Measurements from ENCODE around the gene BCAS4. TPM values are rescaled to one million over a fixed set of nuclear protein-coding genes. Genes with fewer than 3 reads are reported as not detected.
"Not testable (repeated sequence)": the region's sequence is repeated elsewhere in the genome, so short reads cannot be mapped to it uniquely, and the experiment has no call there.

The BCAS4 gene
- total and polyA plus RNA-seq, 3 experiments from 2014 or later, result 23.3 to 29.3 (median 25.0) TPM

DNA sequence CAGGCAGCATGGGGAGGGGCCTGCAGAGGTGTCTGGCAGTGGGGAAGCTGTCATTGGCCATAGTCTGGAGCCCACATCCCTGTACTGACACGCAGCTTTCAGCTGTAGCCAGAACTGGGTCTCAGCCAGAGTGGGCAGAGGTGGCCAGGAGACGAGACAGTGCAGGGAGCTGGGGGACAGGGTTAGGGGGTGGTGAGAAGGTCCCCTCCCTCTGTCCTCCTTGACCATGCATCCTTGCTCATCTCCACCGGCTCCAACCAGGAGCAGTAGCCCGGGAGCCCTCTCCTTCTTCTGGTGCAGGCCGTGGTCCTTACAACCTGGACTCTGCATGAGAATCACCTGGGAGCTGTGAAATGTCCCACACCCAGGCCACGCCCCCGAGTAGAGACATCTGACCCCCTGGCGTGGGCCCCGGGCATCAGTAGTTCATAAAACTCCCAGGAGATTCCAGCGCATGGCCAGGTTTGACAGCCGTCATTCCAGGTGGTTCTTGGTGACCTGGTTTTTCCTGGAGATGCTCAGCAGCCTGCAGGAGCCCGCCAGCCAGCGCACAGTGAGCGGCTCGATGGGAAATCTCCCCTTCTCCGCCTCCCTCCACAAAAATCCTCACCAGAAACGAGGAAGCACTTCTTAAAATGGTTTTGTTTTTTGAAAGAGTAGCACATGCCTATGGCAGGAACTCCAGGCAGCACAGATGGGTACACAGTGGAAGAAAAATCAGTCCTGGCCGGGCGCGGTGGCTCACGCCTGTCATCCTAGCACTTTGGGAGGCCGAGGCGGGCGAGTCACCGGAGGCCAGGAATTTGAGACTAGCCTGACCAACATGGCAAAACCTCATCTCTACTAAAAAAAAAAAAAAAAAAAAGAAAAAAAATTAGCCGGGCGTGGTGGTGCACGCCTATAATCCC, 80.2 kb downstream of the BCAS4 start:
- POLR2A ChIA-PET, result no interaction called here
- Mint-ChIP-seq H3K36me3 (peaks cover 2 to 56% (median 3%) of the 10 kb centered on the region in 3 donors), H3K4me3 (no peak overlapping the region), H3K9me3 (no peaks in the 10 kb centered on the region), H3K27ac (no peak overlapping the region), H3K27me3 (peaks cover 0 to 1% of the 10 kb centered on the region in 2 donors), H3K4me1 (peaks cover 0 to 2% (median 0%) of the 10 kb centered on the region in 3 donors)
- Histone ChIP-seq H3K4me1 (ENCODE audit: insufficient read depth, low read length) (no peaks in the 10 kb centered on the region), H3K9me3 (ENCODE audit: low read length) (no peaks in the 10 kb centered on the region), H3K36me3 (ENCODE audit: insufficient read depth, low read length) (no peaks in the 10 kb centered on the region), H3K27me3 (ENCODE audit: insufficient read depth, low read length, poor library complexity, severe bottlenecking) (no peaks in the 10 kb centered on the region), H3K4me3 (ENCODE audit: low read length) (no peak overlapping the region), H3K27ac (ENCODE audit: low read depth, low read length) (no peak overlapping the region)
- CTCF ChIA-PET, result interaction anchor here (1.3 kb wide), 1 partner anchor 80 kb away, joined by 3 read pairs; the partner anchor contains the start of gene BCAS4
- DNase-seq, result no peak

DNA sequence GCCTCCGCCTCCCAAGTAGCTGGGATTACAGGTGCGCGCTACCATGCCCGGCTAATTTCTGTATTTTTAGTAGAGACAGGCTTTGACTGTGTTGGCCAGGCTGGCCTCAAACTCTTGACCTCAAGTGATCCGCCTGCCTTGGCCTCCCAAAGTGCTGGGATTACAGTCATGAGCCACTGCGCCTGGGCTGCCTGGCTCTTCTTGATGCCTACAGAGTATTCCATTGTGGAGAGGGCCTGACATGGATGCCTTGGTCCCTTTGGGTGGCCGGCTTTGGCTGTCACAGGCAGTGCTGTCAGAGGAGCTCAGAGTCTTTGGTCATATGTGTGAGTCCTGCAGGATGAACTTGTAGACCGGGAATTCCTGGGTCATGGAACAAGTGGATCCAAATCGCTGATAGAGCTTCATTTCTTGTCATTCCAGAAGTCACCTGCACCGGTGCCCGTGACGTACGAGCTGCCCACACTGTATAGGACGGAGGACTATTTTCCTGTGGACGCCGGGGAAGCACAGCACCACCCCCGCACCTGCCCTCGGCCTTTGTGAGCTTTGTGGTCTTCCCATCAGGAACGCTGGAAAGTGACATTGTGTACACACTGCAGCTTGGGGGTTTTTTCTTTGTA, 81.3 kb downstream of the BCAS4 start:
- no peak overlapping the region for H3K27ac Mint-ChIP-seq
- no peaks in the 10 kb centered on the region for H3K36me3 ChIP-seq (ENCODE audit: insufficient read depth, low read length)
- H3K36me3 Mint-ChIP-seq, result peaks cover 2 to 58% (median 3%) of the 10 kb centered on the region in 3 donors
- no peak overlapping the region for H3K27ac ChIP-seq (ENCODE audit: low read depth, low read length)
- H3K4me1 Mint-ChIP-seq, result peaks cover 0 to 2% (median 0%) of the 10 kb centered on the region in 3 donors
- H3K9me3 ChIP-seq (ENCODE audit: low read length), result no peaks in the 10 kb centered on the region
- peaks cover 0 to 1% of the 10 kb centered on the region in 2 donors for H3K27me3 Mint-ChIP-seq
- ChIA-PET POLR2A (no interaction called here), CTCF (interaction anchor here (1.0 kb wide), 1 partner anchor 82 kb away, joined by 4 read pairs; the partner anchor contains the start of gene BCAS4)
- H3K27me3 ChIP-seq (ENCODE audit: insufficient read depth, low read length, poor library complexity, severe bottlenecking), result no peaks in the 10 kb centered on the region
- no peaks in the 10 kb centered on the region for H3K9me3 Mint-ChIP-seq
- H3K4me3 Mint-ChIP-seq, result no peak overlapping the region
- no peak for DNase-seq
- H3K4me3 ChIP-seq (ENCODE audit: low read length), result no peak overlapping the region
- no peaks in the 10 kb centered on the region for H3K4me1 ChIP-seq (ENCODE audit: insufficient read depth, low read length)

DNA sequence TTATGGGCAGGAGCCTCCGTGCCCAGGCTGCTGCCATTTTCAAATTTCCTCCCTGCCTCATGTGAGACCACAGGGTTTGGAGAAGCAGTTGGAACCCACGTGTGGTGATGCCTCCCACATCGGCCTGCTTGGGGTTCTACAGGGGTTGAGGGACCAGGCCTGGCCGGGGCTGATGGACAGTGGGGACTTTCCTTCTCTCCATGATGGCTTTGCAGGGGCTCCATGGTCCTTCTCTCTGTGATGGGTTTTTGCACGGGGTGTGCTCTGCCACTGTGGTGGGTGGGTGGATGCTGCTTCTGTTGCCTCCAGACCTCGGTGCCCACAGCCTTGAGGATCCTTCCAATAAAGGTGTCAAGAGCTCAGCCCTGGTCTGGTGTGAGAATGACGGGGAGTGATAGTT, 82.0 kb downstream of the BCAS4 start:
- Mint-ChIP-seq H3K4me3 (no peak overlapping the region), H3K27ac (no peak overlapping the region), H3K36me3 (peaks cover 2 to 55% (median 3%) of the 10 kb centered on the region in 3 donors), H3K27me3 (no peaks in the 10 kb centered on the region), H3K9me3 (no peaks in the 10 kb centered on the region), H3K4me1 (peaks cover 0 to 2% (median 0%) of the 10 kb centered on the region in 3 donors)
- no peak for DNase-seq
- Histone ChIP-seq H3K4me3 (ENCODE audit: low read length) (no peak overlapping the region), H3K4me1 (ENCODE audit: insufficient read depth, low read length) (no peaks in the 10 kb centered on the region), H3K9me3 (ENCODE audit: low read length) (no peaks in the 10 kb centered on the region), H3K27ac (ENCODE audit: low read depth, low read length) (no peak overlapping the region), H3K27me3 (ENCODE audit: insufficient read depth, low read length, poor library complexity, severe bottlenecking) (no peaks in the 10 kb centered on the region), H3K36me3 (ENCODE audit: insufficient read depth, low read length) (no peaks in the 10 kb centered on the region)
- ChIA-PET POLR2A (no interaction called here), CTCF (no interaction called here)

DNA sequence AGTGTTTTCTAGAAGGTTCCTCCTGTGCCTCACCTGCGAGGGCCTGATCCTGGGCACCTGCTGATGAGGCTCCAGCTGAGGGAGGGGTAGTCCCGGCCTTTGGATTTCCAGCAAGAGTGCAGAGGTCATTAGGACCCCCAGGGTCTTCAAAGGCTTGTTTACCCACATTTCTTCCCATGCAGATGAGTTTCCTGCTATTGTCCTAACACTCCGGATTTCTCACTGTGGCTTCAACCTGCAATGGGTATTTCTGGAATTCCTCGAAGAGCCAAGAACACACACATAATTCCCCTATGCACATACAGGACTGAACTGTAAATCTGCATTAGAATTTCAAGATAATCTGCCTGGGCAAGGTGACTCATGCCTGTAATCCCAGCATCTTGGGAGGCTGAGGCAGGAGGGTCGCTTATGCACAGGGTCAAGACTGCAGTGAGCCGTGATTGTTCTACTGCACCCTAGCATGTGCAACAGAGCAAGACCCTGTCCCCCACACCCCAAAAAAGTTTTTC, 82.4 kb downstream of the BCAS4 start:
- H3K27ac ChIP-seq (ENCODE audit: low read depth, low read length), result no peak overlapping the region
- no peak overlapping the region for H3K27ac Mint-ChIP-seq
- H3K27me3 ChIP-seq (ENCODE audit: insufficient read depth, low read length, poor library complexity, severe bottlenecking), result no peaks in the 10 kb centered on the region
- no peak overlapping the region for H3K4me3 ChIP-seq (ENCODE audit: low read length)
- CTCF ChIA-PET, result no interaction called here
- peaks cover 2 to 55% (median 3%) of the 10 kb centered on the region in 3 donors for H3K36me3 Mint-ChIP-seq
- H3K27me3 Mint-ChIP-seq, result no peaks in the 10 kb centered on the region
- peaks cover 0 to 2% (median 0%) of the 10 kb centered on the region in 3 donors for H3K4me1 Mint-ChIP-seq
- no peak overlapping the region for H3K4me3 Mint-ChIP-seq
- H3K9me3 ChIP-seq (ENCODE audit: low read length), result no peaks in the 10 kb centered on the region
- no peaks in the 10 kb centered on the region for H3K36me3 ChIP-seq (ENCODE audit: insufficient read depth, low read length)
- H3K9me3 Mint-ChIP-seq, result no peaks in the 10 kb centered on the region
- DNase-seq, result no peak
- H3K4me1 ChIP-seq (ENCODE audit: insufficient read depth, low read length), result no peaks in the 10 kb centered on the region
- POLR2A ChIA-PET, result no interaction called here

DNA sequence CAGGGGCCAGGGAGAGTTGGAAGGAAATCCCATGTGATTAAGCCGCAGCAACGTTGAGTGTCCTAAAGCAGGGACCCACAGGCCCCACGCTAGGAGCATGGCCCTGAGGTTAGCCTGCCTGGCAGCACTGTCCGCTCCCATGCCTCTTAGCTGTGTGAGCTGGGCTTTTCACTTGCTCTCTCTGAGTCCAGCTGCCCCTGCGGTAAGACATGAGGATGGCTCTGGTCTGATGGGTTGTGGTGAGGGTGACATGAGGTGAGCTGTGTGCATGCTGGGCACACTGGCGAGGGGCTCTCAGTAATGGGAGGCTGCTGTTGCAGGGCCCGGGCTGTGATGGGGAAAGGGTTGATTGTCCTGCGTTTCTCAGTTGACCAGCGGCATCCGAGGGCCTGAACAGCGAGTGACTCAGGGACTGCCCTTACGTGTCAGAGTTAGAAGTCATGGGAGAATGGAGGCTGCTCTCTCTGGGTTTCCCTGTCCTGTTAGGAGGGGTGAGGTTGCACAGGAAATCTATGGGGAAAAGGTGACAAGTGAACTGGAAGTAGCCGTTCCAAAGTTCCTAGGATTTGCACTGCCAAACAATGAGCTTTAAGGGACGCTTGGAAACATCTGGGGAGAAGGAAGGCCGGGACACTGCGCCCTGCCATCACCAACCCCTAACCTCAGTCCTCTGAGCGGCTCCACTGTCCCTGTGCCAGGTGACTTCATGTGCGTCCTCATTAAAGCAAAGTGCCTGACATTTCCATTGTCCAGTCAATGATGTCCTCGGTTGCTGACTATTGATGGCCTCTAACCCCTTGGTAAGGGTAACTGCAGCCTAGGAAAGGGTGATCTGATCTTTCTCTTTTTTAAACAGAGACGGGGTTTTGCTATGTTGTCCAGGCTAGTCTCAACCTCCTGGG, 85.0 kb downstream of the BCAS4 start:
- no peak overlapping the region for H3K27ac ChIP-seq (ENCODE audit: low read depth, low read length)
- H3K9me3 ChIP-seq (ENCODE audit: low read length), result no peaks in the 10 kb centered on the region
- H3K4me3 ChIP-seq (ENCODE audit: low read length), result no peak overlapping the region
- no peaks in the 10 kb centered on the region for H3K4me1 ChIP-seq (ENCODE audit: insufficient read depth, low read length)
- H3K36me3 ChIP-seq (ENCODE audit: insufficient read depth, low read length), result no peaks in the 10 kb centered on the region
- Mint-ChIP-seq H3K36me3 (peaks cover 3 to 48% (median 4%) of the 10 kb centered on the region in 3 donors), H3K27ac (peak overlapping the region in 1 of 8 donors; percentile 79), H3K4me1 (peaks cover 0 to 9% (median 4%) of the 10 kb centered on the region in 3 donors), H3K27me3 (no peaks in the 10 kb centered on the region), H3K4me3 (no peak overlapping the region), H3K9me3 (no peaks in the 10 kb centered on the region)
- no peak for DNase-seq
- ChIA-PET POLR2A (no interaction called here), CTCF (interaction anchor here (0.8 to 1.1 kb wide), 2 partner anchors 10 to 50 kb away, joined by 3 read pairs; no protein-coding TSS in a partner anchor)
- no peaks in the 10 kb centered on the region for H3K27me3 ChIP-seq (ENCODE audit: insufficient read depth, low read length, poor library complexity, severe bottlenecking)

DNA sequence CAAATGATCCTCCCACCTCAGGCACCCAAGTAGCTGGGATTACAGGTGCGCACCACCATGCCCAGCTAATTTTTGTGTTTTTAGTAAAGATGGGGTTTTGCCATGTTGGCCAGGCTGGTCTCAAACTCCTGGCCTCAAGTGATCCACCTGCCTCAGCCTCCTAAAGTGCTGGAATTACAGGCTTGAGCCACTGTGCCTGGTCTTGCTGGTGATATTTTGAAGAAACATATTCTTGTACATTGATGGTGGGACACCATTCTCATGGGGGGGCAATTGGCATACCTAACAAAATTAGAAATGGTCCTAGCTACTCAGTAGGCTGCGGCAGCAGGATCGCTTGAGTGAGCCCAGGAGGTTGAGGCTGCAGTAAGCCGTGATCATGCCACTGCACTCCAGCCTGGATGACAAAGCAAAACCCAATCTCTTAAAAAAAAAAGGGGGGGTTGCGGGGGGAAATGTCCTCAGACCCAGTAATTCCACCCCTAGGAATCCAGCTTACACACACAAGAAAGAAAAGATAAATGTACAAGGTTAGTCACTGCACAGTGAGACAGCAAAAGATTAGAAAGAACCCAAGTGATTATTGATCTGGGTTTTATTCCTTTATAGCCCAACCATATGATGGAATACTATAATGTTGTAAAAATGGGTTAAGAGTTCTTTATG, 87.0 kb downstream of the BCAS4 start:
- not testable (repeated sequence) for H3K27ac ChIP-seq (ENCODE audit: low read depth, low read length); H3K9me3 ChIP-seq (ENCODE audit: low read length); H3K9me3 Mint-ChIP-seq; H3K4me1 ChIP-seq (ENCODE audit: insufficient read depth, low read length); H3K27me3 ChIP-seq (ENCODE audit: insufficient read depth, low read length, poor library complexity, severe bottlenecking); H3K4me3 ChIP-seq (ENCODE audit: low read length); H3K27me3 Mint-ChIP-seq; DNase-seq; H3K4me3 Mint-ChIP-seq; H3K36me3 ChIP-seq (ENCODE audit: insufficient read depth, low read length)
- Mint-ChIP-seq H3K36me3 (peaks cover 3 to 38% (median 4%) of the 10 kb centered on the region in 3 donors), H3K27ac (peak overlapping the region in 2 of 8 donors; percentile 29 to 64), H3K4me1 (peaks cover 0 to 10% (median 4%) of the 10 kb centered on the region in 3 donors)
- ChIA-PET CTCF (interaction anchor here (1.3 kb wide), 1 partner anchor 64 kb away, joined by 3 read pairs; no protein-coding TSS in a partner anchor), POLR2A (interaction anchor here (0.5 kb wide), 1 partner anchor 574 kb away, joined by 3 read pairs; no protein-coding TSS in a partner anchor)

DNA sequence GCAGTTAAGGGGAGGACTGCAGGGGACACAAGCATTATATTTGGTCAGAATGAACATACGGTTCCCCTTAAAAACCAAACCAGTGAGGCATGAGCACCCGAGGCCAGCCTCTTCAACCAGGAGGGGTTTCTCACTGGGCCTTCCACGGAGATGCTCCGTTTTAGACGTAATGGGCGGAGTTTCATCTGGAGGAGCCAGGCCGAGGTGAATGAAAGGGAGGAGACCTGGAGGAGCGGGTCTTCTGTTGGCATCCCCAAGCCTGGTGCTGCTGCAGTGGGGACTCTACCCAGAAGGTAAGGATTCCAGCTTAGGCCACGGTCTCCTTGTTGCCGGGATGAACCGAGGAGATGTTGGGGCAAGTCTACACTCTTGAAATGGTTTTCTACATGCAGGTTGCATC, 89.0 kb downstream of the BCAS4 start:
- peaks cover 0 to 10% (median 4%) of the 10 kb centered on the region in 3 donors for H3K4me1 Mint-ChIP-seq
- Histone ChIP-seq H3K4me3 (ENCODE audit: low read length) (no peak overlapping the region), H3K36me3 (ENCODE audit: insufficient read depth, low read length) (peaks cover 5% of the 10 kb centered on the region), H3K4me1 (ENCODE audit: insufficient read depth, low read length) (no peaks in the 10 kb centered on the region), H3K27me3 (ENCODE audit: insufficient read depth, low read length, poor library complexity, severe bottlenecking) (no peaks in the 10 kb centered on the region), H3K27ac (ENCODE audit: low read depth, low read length) (no peak overlapping the region), H3K9me3 (ENCODE audit: low read length) (no peaks in the 10 kb centered on the region)
- H3K27me3 Mint-ChIP-seq, result no peaks in the 10 kb centered on the region
- DNase-seq, result no peak
- CTCF ChIA-PET, result no interaction called here
- no peaks in the 10 kb centered on the region for H3K9me3 Mint-ChIP-seq
- POLR2A ChIA-PET, result interaction anchor here (0.5 kb wide), 1 partner anchor 93 kb away, joined by 3 read pairs; no protein-coding TSS in a partner anchor
- H3K27ac Mint-ChIP-seq, result peak overlapping the region in 1 of 8 donors; percentile 29
- H3K4me3 Mint-ChIP-seq, result no peak overlapping the region
- peaks cover 1 to 38% (median 6%) of the 10 kb centered on the region in 3 donors for H3K36me3 Mint-ChIP-seq

Measured in CD8-positive, alpha-beta memory T cell (primary cell).